Fibroblast of pulmonary artery (primary cell): ENCODE data around the gene ZNF280B.
A peak's percentile ranks its signal among the peaks of the same experiment; 100 is the strongest.

Source experiments
- DNase-seq: peaks from one replicate; pipeline ENCODE4 v3.0.0-alpha.2; 2010; ENCODE audit warnings: low read depth
- H3K4me3 ChIP-seq: replicated peaks from 2 replicates; pipeline ENCODE4 v1.5.1; 2011; ENCODE audit warnings: low read depth, mild to moderate bottlenecking, control low read depth, low read length, moderate library complexity
- TF ChIP-seq, protein P1 (sequence below): IDR thresholded peaks from 2 replicates; pipeline ENCODE4 v1.5.1; 2011; ENCODE audit warnings: mild to moderate bottlenecking, control low read depth, low read length, inconsistent platforms; ENCODE audit errors: missing control alignments

ZNF280B gene, protein sequence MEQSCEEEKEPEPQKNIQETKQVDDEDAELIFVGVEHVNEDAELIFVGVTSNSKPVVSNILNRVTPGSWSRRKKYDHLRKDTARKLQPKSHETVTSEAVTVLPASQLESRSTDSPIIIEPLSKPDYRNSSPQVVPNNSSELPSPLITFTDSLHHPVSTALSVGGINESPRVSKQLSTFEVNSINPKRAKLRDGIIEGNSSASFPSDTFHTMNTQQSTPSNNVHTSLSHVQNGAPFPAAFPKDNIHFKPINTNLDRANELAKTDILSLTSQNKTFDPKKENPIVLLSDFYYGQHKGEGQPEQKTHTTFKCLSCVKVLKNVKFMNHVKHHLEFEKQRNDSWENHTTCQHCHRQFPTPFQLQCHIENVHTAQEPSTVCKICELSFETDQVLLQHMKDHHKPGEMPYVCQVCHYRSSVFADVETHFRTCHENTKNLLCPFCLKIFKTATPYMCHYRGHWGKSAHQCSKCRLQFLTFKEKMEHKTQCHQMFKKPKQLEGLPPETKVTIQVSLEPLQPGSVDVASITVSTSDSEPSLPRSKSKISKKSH

DNA sequence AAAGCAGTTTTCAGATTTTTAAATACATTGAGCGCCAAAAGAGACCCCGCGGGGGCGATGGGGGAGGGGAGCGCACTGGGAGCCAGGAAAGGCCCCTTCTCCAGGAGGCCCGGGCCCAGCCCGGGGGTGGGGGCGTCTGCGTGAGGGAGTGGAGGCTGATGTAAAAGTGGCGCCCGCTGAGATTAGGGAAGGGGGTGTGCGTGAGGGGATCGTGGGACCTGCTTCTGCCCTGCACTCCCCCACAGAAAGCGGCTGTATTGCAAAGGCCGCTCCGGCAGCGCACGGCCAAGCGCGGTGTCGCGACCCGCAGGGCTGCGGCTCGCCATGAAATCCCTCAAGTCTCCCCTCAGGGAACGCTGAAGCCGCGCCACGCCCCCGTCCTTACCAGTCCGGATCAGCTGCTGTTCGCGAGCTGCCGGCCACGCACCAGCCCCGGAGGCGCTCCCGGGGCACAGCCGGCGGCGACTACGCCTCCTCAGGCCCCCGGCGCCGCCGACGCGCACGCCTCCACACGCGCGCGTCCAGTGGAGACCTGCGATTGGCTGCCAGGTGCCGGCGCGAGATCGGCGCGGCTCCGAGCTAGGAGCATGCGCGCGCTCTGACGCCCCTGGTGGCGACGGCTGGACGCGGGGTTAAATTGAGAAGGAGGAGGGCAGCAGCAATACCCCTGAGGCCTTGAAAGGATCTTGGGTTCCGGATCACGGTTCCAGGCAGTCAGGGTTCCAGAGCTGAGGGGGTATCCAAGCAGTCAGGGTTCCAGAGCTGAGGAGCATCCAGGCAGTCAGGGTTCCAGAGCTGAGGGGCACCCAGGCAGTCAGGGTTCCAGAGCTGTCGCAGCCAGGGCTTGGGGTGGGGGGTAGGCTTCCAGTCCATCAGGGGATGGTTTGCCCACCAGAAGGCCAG lies at the start of gene ZNF280B:
ZNF280B (minus strand) TSS at position 469 of the 903 bp plus-strand sequence. CDS start 19,344 bp downstream, outside the sequence.
- peak within 1 kb of the TSS; percentile 77 for H3K4me3 ChIP-seq
- TF ChIP-seq, protein P1, sequence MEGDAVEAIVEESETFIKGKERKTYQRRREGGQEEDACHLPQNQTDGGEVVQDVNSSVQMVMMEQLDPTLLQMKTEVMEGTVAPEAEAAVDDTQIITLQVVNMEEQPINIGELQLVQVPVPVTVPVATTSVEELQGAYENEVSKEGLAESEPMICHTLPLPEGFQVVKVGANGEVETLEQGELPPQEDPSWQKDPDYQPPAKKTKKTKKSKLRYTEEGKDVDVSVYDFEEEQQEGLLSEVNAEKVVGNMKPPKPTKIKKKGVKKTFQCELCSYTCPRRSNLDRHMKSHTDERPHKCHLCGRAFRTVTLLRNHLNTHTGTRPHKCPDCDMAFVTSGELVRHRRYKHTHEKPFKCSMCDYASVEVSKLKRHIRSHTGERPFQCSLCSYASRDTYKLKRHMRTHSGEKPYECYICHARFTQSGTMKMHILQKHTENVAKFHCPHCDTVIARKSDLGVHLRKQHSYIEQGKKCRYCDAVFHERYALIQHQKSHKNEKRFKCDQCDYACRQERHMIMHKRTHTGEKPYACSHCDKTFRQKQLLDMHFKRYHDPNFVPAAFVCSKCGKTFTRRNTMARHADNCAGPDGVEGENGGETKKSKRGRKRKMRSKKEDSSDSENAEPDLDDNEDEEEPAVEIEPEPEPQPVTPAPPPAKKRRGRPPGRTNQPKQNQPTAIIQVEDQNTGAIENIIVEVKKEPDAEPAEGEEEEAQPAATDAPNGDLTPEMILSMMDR = peak; percentile 63
- DNase-seq = peak; percentile 84

DNA sequence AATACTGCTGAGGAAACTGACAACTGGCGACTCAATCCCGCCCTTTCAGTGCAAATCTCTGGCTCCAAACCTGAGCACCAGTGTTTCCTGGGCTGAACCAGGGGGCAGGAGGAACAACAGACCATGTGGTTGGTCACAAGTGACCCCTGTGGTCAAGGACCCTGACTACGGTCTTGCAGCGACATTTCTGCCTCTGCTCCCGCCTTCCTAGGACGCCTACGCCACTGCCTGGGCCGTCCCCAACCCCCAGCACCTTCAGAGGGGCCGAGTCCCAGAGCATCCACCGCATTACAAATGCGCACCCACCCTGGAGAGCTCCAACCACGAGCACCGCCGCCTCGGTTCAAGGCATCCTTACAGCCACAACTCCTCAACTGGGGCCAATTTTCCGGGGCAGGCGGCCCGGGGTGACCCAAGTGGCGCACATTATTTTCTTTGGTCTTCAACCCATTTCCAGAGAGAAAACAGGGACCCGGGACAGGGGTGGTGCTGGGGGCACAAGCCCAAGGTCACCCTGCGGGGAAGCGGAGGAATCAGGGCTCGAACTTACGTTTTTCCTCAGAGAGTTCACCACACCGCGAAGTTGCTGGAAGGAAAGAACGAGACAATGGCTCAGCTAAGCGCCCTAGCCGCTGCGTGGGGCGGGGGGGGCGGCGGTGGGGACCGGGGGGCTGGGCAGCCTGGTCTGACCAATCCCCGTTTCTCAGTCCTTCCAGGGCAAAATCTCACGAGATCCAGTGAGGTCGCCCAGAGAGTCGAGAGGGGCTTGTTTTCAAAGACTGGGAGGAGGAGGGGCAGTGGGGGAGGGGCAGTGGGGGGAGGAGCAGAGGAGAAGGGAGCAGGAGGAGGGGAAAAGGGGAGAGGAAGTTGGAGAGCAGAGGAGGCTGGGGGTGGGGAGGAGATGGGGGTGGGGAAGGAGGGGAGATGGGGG lies 48.7 kb upstream of the ZNF280B start:
- no peak overlapping the region for H3K4me3 ChIP-seq
- DNase-seq = no peak
- TF ChIP-seq, protein P1 = no peak

DNA sequence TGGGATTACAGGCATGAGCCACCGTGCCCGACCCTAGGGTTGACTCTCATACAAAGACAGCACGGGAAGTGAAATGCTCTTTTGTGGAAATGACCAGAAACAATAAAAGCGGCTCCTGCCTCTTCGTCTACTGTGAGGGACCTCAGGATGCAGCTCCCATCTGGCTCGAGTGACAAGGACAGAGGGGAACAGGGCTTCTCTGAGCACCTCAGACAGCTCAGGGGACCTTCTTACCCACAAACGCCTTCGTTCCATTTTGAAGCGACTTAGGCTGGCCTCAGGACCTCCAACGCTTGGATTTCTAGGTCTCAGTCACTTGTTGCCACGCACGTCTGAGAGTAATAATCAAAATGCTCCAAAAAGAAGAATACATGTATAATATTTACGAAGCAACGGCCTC lies 48.0 kb upstream of the ZNF280B start:
- DNase-seq = no peak
- no peak overlapping the region for H3K4me3 ChIP-seq
- TF ChIP-seq, protein P1 = no peak

DNA sequence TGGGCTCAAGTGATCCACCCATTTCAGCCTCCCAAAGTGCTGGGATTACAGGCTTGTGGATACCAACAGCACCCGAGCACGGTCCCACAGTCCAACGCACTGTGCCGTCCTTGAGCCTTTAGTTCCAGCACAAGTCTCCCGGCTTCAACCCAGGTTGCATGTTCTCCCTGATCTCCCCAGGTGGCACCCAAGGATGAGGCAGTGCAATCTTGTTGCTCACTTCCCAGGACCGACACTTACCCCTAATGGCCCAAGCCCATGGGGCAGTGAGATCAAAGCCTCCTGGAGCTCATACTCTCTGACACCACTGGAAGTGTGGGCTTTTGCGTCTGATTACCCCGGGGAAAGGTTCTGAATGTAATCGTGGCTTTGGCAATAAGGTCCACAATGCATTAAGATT lies 47.1 kb upstream of the ZNF280B start:
- no peak overlapping the region for H3K4me3 ChIP-seq
- DNase-seq = no peak
- TF ChIP-seq, protein P1 = no peak

DNA sequence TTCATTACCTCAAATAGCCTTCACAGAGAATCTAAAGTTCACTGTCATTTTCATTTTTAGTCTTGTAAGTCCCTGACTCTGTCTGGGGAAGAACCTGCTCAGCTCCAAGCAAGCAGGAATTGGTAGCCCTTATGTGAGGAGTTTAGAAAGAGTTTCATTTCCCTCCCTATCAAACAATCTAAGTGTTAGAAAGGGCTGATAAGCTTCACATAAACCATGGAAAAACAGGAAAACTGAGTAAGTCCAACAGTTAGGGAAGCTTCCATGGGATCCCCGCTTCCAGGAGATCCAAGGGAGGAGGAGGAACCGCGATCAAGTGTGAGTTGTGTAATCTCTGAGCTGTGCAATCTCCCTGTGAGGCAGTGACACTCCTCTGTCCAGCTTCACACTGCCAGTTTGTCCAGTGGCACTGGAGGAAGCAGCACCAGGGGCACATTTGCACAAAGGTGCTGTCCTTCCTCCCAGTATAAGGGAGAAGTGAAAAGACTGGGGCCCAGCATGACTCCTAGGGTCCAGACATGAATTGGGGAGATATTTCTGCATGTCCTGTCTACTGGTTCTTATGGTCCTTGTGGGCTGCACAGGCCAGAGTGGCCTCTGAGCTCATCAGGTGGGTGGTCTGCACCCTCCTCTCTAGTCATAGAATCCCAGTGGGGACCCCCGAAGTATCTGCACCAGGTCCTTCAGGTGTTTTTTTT lies 46.2 kb upstream of the ZNF280B start:
- TF ChIP-seq, protein P1 = no peak
- peak; percentile 8 for DNase-seq
- H3K4me3 ChIP-seq = no peak overlapping the region
